ENCODE measurements around the gene SOHLH1.

- TF ChIP-seq CTCF (conservative IDR thresholded peaks at IDR 0.05) = no peak
- TF ChIP-seq EZH2 (IDR thresholded peaks at IDR 0.05; ENCODE audit: low read depth) = no peak
These were observed 25.3 kb downstream of the SOHLH1 start for GRCh38 chr9:135673941-135674340.
